Endothelial cell of umbilical vein (primary cell): Measurements from ENCODE around the gene TSEN2. TPM values are rescaled to one million over a fixed set of nuclear protein-coding genes. Genes with fewer than 3 reads are reported as not detected.

Experiments
- polyA plus RNA-seq, 4 experiments: library from polyadenylated mRNA; depleted of rRNA in 3 of 4; stranded (reverse) in 3 of 4; unstranded in 1 of 4; fragments of >200 nt; gene quantifications; 2 replicates each; pipeline versions ENCODE4 v1.2.1 to v1.2.3, GENCODE V29; 2011 to 2012; ENCODE audit warnings: missing spikeins in 1 of 4
- small RNA-seq: library from RNA; depleted of rRNA; stranded (forward); fragments of <200 nt; gene quantifications from one replicate; pipeline ENCODE3, GENCODE V24; 2012; ENCODE audit warnings: low replicate concordance, low read depth; ENCODE audit not compliant: insufficient read depth, insufficient read length
- total RNA-seq: library from RNA; stranded (reverse); gene quantifications from 2 replicates; pipeline ENCODE4 v1.2.3, GENCODE V29; 2021

TSEN2 gene
- total and polyA plus RNA-seq, 2 donors (not counting 3 experiments of a cell fraction or from before 2014, with no cell fraction given): 8.3 to 12.1 TPM

Small RNA genes lying within 50 kb of the gene (small RNA-seq; reads per million reads assigned to genes)
- gene RF00017 (not detected), gene RNA5SP123 (not detected), gene RNU6-377P (not detected)

Other genes starting within 250 kb of the TSEN2 start
- 1.3 and 1.5 TPM in 2 replicates for gene PPARG, start 195.4 kb upstream of the TSEN2 start, total RNA-seq
- 0.14 and 0.15 TPM in 2 replicates for gene PPARG, start 195.4 kb upstream of the TSEN2 start, polyA plus RNA-seq
- not detected in 2 replicates for gene MKRN2OS, start 61.0 kb downstream of the TSEN2 start, total RNA-seq
- gene MKRN2OS, start 61.0 kb downstream of the TSEN2 start, polyA plus RNA-seq: not detected in 2 replicates
- 26.4 and 27.3 TPM in 2 replicates for gene MKRN2, start 72.6 kb downstream of the TSEN2 start, total RNA-seq
- 28.0 and 29.9 TPM in 2 replicates for gene MKRN2, start 72.6 kb downstream of the TSEN2 start, polyA plus RNA-seq
- 73.8 and 86.1 TPM in 2 replicates for gene RAF1, start 179.6 kb downstream of the TSEN2 start, total RNA-seq
- 86.2 and 88.8 TPM in 2 replicates for gene RAF1, start 179.6 kb downstream of the TSEN2 start, polyA plus RNA-seq